Caco-2 (cell line): ENCODE measurements around the gene SCYL1. TPM values are rescaled to one million over a fixed set of nuclear protein-coding genes. Genes with fewer than 3 reads are reported as not detected.
A peak's percentile ranks its signal among the peaks of the same experiment; 100 is the strongest.

ENCODE experiments used
- BruUV-seq: library from RNA; stranded (reverse); fragments of 400-500 nt; replicated peaks from 2 replicates; lab custom pipeline; 2021; lab: Mats Ljungman, UMichigan
- CTCF ChIA-PET: fragments of 300-600 bp; sonication (Branson Sonifier 250); formaldehyde crosslinking; loops from one replicate; lab custom pipeline; 2022; ENCODE audit warnings: antibody characterized with exemption; lab: Charles Lee
- POLR2A ChIA-PET: fragments of 300-600 bp; sonication (Branson Sonifier 250); formaldehyde crosslinking; loops from one replicate; lab custom pipeline; 2022; ENCODE audit warnings: antibody characterized with exemption; lab: Charles Lee
- DNase-seq, 2 experiments: peaks; one replicate each; pipeline versions ENCODE4 v3.0.0 to v3.0.0-alpha.2; 2020 to 2022
- H3K27me3 ChIP-seq: replicated peaks from 2 replicates; pipeline ENCODE4 v1.6.0; 2011; ENCODE audit warnings: low read length; ENCODE audit not compliant: control insufficient read depth, insufficient read depth
- H3K36me3 ChIP-seq: 2 replicates; pipeline ENCODE4 v1.5.1; 2011; ENCODE audit warnings: low read length; ENCODE audit not compliant: control insufficient read depth, insufficient read depth
- H3K4me1 ChIP-seq: fragments of 250-450 bp; sonication (Bioruptor Pico); 2 replicates; pipeline ENCODE4 v1.5.1; 2020; ENCODE audit warnings: mild to moderate bottlenecking
- H3K4me3 ChIP-seq: 2 replicates; pipeline ENCODE4 v1.5.1; 2011; ENCODE audit warnings: low read depth, mild to moderate bottlenecking, control low read depth, low read length
- H3K9me3 ChIP-seq: fragments of 250-450 bp; sonication (Bioruptor Pico); 2 replicates; pipeline ENCODE4 v1.5.1; 2020; ENCODE audit warnings: mild to moderate bottlenecking, moderate library complexity
- H3K27ac Mint-ChIP-seq: one replicate; pipeline ENCODE4 v1.8.0; 2022; ENCODE audit warnings: mixed read lengths; ENCODE audit not compliant: unreplicated experiment
- H3K27me3 Mint-ChIP-seq: one replicate; pipeline ENCODE4 v1.8.0; 2022; ENCODE audit warnings: mixed read lengths; ENCODE audit not compliant: insufficient read depth, unreplicated experiment
- H3K36me3 Mint-ChIP-seq: one replicate; pipeline ENCODE4 v1.8.0; 2022; ENCODE audit warnings: mild to moderate bottlenecking, mixed read lengths; ENCODE audit not compliant: insufficient read depth, unreplicated experiment
- H3K4me1 Mint-ChIP-seq: one replicate; pipeline ENCODE4 v1.8.0; 2022; ENCODE audit warnings: low read depth, mixed read lengths; ENCODE audit not compliant: unreplicated experiment
- H3K4me3 Mint-ChIP-seq: one replicate; pipeline ENCODE4 v1.8.0; 2022; ENCODE audit warnings: mild to moderate bottlenecking, moderate library complexity, mixed read lengths; ENCODE audit not compliant: unreplicated experiment
- H3K9me3 Mint-ChIP-seq: one replicate; pipeline ENCODE4 v1.8.0; 2022; ENCODE audit warnings: mixed read lengths; ENCODE audit not compliant: unreplicated experiment
- intact Hi-C: fragments of 100-400 bp; cut with micrococcal nuclease; formaldehyde crosslinking; loops from one replicate; pipeline ENCODE4 v1.10.0; 2022; ENCODE audit not compliant: unreplicated experiment
- total RNA-seq: library from RNA; stranded (reverse); gene quantifications from 2 replicates; pipeline ENCODE4 v1.2.3, GENCODE V29; 2022
- TF ChIP-seq, protein P1 (sequence below), 2 experiments: fragments of 200-600 bp in 1 of 2; IDR thresholded peaks; 1 replicate in 1 of 2; 2 replicates in 1 of 2; pipeline versions ENCODE4 v1.5.1 to v1.8.0; 2011 to 2022; ENCODE audit warnings: antibody characterized with exemption in 1 of 2, control low read depth in 1 of 2, inconsistent platforms in 1 of 2, low read depth in 1 of 2, low read length in 1 of 2, mild to moderate bottlenecking in 1 of 2, moderate library complexity in 1 of 2; ENCODE audit not compliant: insufficient read depth in 1 of 2, severe bottlenecking in 1 of 2, unreplicated experiment in 1 of 2

SCYL1 gene
- total RNA-seq, 1 experiment from 2014 or later: 123 TPM

DNA sequence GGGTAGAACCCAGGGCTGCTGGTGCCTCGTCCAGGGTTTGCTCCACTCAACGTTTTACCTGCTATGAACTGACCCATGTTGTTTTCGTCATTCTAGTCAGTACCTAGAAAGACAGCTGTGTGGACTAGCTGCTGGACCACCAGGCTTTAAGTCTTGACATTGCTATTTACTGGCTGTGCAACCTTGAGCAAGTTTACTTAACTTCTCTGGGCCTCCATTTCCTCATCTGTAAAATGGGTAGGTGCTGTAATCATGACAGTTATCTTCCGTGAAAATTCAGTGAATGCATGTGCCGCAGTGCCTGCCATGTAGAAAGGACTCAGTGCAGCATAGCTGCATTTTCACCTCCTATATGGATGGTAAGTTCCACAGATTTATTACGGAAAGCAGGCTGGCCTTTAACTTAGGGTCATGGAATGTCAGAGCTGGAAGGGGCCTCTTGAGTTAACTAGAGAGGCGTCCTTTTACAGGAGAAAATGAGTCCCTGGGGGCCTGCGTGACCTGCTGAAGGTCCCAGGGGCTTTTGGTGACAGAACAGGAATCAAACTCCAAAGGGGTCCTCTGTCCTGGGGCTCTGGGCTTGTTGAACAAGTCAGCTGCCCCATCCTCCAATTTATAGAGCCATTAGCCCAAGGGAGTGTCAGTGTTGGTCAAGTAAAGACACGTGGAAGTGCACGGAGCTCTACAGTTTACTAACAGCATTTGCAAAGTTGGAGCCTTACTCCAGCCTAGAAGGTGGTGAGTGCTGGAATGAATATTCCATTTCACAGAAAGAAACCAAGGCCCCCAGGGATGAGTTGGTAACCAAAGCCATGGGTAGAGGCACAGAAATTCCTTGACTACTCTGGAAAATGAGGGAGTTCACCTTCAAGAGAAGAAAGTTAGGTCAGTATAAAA, 38.1 kb upstream of the SCYL1 start:
- ChIA-PET CTCF (interaction anchor here (0.7 to 5.9 kb wide), 6 partner anchors 8 to 51 kb away, joined by 3 to 71 read pairs (median 3); partner anchors contain the start of gene MALAT1), POLR2A (interaction anchor here (0.5 to 8.1 kb wide), 7 partner anchors 9 to 715 kb away, joined by 3 to 377 read pairs (median 4); partner anchors contain the start of genes MALAT1 and NEAT1)
- H3K4me3 ChIP-seq: no peak overlapping the region
- no peaks in the 10 kb centered on the region for H3K9me3 ChIP-seq
- H3K27me3 Mint-ChIP-seq: no peaks in the 10 kb centered on the region
- DNase-seq: no peak
- no peaks in the 10 kb centered on the region for H3K36me3 ChIP-seq
- H3K27me3 ChIP-seq: no peaks in the 10 kb centered on the region
- peaks cover 66% of the 10 kb centered on the region for H3K4me1 ChIP-seq
- peaks cover 56% of the 10 kb centered on the region for H3K4me1 Mint-ChIP-seq
- no TSS peak for BruUV-seq
- H3K4me3 Mint-ChIP-seq: no peak overlapping the region
- H3K27ac Mint-ChIP-seq: peak overlapping the region; percentile 100
- peaks cover 40% of the 10 kb centered on the region for H3K36me3 Mint-ChIP-seq
- TF ChIP-seq, protein P1, sequence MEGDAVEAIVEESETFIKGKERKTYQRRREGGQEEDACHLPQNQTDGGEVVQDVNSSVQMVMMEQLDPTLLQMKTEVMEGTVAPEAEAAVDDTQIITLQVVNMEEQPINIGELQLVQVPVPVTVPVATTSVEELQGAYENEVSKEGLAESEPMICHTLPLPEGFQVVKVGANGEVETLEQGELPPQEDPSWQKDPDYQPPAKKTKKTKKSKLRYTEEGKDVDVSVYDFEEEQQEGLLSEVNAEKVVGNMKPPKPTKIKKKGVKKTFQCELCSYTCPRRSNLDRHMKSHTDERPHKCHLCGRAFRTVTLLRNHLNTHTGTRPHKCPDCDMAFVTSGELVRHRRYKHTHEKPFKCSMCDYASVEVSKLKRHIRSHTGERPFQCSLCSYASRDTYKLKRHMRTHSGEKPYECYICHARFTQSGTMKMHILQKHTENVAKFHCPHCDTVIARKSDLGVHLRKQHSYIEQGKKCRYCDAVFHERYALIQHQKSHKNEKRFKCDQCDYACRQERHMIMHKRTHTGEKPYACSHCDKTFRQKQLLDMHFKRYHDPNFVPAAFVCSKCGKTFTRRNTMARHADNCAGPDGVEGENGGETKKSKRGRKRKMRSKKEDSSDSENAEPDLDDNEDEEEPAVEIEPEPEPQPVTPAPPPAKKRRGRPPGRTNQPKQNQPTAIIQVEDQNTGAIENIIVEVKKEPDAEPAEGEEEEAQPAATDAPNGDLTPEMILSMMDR (IDR thresholded peaks at IDR 0.05; ENCODE audit: insufficient read depth in 1 of 2, low read depth in 1 of 2, low read length in 1 of 2, severe bottlenecking in 1 of 2, unreplicated experiment in 1 of 2): no peak
- intact Hi-C loops: no loop called here
- H3K9me3 Mint-ChIP-seq: no peaks in the 10 kb centered on the region

DNA sequence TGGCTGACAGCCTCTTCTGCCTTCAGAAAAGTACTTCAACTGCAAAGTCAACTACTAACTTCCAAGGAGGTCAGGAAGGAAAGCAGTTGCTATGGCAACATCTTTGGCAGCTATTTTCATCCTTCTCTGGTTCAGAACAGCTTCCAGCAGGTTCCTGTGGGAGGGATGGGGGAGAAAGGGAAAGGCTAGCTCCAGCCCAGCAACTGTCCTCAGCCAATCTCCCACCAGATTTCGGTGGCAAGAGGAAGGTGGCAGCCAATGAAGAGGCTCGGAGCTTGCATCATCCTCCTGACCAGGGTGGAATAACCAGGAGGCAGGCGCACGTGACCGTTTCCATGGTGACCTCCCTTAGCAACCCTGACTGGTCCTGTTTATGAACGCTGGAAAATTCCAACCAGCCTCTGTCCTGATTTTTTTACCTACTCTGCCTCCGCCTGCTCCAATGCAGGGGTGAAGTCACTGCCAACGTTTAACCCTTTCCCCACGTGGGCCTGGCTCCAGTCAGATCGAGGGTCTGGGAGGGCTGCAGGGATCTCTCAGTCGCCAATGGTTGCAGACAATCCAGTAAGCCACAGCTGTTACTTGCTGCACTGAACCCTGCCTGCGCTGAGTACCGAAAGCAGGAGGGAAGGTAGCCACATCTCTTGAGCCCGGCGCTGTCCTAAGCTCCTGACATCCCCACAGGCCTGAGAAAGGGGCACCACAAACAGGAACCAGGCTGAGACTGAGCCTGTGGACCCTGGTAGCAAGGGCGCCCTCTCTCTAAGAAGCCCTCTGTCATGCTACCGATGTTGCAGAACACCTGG, 37.2 kb upstream of the SCYL1 start:
- Mint-ChIP-seq H3K4me1 (peaks cover 58% of the 10 kb centered on the region), H3K36me3 (peaks cover 43% of the 10 kb centered on the region), H3K4me3 (peak overlapping the region; percentile 74), H3K27ac (peak overlapping the region; percentile 100), H3K9me3 (no peaks in the 10 kb centered on the region), H3K27me3 (no peaks in the 10 kb centered on the region)
- intact Hi-C loops: no loop called here
- Histone ChIP-seq H3K4me3 (peak overlapping the region; percentile 5), H3K4me1 (peaks cover 74% of the 10 kb centered on the region), H3K36me3 (no peaks in the 10 kb centered on the region), H3K9me3 (no peaks in the 10 kb centered on the region), H3K27me3 (no peaks in the 10 kb centered on the region)
- POLR2A ChIA-PET: interaction anchor here (0.5 to 8.1 kb wide), 6 partner anchors 10 to 714 kb away, joined by 3 to 377 read pairs (median 54); partner anchors contain the start of genes MALAT1 and NEAT1
- peak; percentile 99 to 100 for DNase-seq
- BruUV-seq: no TSS peak
- TF ChIP-seq, protein P1 (IDR thresholded peaks at IDR 0.05; ENCODE audit: insufficient read depth in 1 of 2, low read depth in 1 of 2, low read length in 1 of 2, severe bottlenecking in 1 of 2, unreplicated experiment in 1 of 2): no peak
- CTCF ChIA-PET: interaction anchor here (0.6 to 5.9 kb wide), 7 partner anchors 9 to 52 kb away, joined by 3 to 71 read pairs (median 3); partner anchors contain the start of gene MALAT1
